ENCODE measurements around the gene STAU1. TPM values are rescaled to one million over a fixed set of nuclear protein-coding genes. Genes with fewer than 3 reads are reported as not detected.

The STAU1 gene, protein sequence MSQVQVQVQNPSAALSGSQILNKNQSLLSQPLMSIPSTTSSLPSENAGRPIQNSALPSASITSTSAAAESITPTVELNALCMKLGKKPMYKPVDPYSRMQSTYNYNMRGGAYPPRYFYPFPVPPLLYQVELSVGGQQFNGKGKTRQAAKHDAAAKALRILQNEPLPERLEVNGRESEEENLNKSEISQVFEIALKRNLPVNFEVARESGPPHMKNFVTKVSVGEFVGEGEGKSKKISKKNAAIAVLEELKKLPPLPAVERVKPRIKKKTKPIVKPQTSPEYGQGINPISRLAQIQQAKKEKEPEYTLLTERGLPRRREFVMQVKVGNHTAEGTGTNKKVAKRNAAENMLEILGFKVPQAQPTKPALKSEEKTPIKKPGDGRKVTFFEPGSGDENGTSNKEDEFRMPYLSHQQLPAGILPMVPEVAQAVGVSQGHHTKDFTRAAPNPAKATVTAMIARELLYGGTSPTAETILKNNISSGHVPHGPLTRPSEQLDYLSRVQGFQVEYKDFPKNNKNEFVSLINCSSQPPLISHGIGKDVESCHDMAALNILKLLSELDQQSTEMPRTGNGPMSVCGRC
- total RNA-seq = 45.4 and 57.2 TPM in 2 replicates

DNA sequence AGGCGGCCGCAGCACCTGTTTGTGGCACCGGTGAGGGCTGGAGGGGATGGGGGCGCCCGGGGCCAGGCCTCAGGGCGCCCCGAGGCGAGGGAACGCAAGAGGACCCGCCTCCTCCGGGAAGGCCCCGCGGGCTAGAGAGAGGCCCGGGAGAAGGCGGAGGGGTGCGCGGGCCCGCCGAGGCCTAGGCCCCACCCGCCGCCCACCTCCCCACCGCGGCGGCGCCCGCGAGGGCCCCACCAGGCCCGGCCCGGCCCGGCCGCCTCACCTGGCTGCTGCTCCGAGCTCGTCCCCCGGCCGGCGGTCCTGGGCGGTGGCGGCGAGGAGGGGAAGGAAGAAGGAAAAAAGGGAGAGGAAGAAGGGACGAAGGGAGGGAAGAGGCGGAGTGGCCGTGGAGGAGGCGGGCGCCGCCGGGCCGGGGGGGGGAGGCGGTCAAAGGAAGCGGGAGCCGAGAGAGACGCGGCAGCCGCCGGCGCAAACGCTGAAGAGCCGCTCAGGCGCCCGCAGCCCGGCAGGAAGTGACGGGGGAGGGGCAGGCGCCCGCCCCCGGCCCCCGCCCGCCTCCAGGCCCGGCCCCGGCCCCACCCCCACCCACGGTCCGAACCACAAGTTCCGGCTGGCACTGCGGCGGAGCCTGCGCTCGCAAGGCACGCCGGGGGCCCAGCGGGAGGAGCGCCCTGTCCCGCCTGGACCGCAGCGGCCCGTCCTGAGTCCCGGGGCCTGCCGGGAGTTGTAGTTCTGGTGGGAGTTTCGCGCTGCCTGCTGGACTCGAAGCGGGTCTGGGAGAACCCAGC is at the start of gene STAU1:
STAU1 (minus strand) TSS at position 484 of the 791 bp plus-strand sequence. CDS start 22,133 bp downstream, outside the sequence.

DNA sequence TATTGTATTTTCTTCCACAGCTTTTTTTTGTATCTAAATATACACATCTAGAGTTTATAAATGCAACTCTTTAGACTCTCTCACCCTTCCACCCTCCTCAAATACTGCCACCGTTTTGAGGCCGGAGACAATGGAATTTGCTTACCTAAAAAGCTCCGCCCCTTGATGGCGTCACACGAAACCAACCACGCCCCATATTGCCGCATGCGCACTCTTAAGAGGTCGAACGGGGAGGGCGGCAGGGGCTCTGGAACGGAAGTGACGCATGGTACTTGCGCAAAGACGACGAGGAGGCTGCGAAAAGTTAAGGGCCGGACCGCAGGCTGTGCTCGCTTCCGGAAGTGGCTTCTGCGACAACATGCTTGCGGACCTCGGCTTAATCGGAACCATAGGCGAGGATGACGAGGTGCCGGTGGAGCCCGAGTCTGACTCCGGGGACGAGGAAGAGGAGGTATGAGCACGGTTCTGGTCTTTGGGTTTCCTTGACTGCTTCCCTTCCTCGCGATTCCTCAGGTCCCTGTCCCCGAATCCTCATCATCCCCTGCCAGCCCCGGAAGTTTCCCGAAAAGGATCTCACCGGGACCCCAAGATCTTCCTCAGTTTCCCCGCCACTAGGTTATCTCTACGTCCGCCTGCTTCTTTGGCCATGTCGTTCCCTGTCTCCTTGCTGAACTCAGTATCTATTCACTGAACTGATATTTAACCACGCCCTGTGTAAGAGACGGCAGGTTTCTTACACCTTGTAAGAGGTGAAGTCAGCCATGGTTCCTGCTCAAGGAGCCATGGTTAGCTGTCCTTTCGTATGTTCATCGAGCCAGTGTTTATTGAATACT is 31.2 kb upstream of the STAU1 start, which contains the start of gene DDX27:
DDX27 (plus strand) TSS at position 326 of the 833 bp plus-strand sequence; CDS start at position 359, 33 bp downstream.

Other genes starting within 250 kb of the STAU1 start
- 46.2 and 66.7 TPM in 2 replicates for gene CSE1L, start 142.0 kb downstream of the STAU1 start, total RNA-seq
- 21.5 and 26.5 TPM in 2 replicates for gene DDX27, start 31.1 kb upstream of the STAU1 start, total RNA-seq
- gene ZNFX1, start 89.7 kb upstream of the STAU1 start, total RNA-seq = 30.9 and 32.8 TPM in 2 replicates